Brain pericyte (primary cell): ENCODE data around the gene RCC2.
"Not testable (repeated sequence)": the region's sequence is repeated elsewhere in the genome, so short reads cannot be mapped to it uniquely, and the experiment has no call there.

ENCODE experiments used
- DNase-seq: peaks from one replicate; pipeline ENCODE4 v3.0.0-alpha.2; 2012; ENCODE audit warnings: low read depth, low spot score

Gene RCC2

GRCh38 chr1:17419626-17420328 lies 19.7 kb downstream of the RCC2 start:
- no peak for DNase-seq

GRCh38 chr1:17416389-17416788 lies 23.1 kb downstream of the RCC2 start:
- DNase-seq = no peak

DNA sequence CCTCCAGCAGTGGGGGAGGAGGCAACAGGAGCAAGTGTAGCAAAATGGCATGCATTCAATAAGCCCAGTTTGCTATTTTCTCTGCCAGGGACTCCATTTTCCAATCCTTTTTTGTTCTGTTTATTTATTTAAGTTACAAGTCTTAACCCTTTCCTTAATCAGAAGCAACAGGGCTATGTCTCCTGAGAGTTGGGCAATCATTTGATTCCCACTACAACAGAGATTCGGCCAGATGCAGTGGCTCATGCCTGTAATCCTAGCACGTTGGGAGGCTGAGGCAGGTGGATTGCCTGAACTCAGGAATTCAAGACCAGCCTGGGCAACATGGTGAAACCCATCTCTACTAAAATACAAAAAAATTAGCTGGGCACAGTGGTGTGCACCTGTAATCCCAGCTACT lies 25.5 kb downstream of the RCC2 start:
- no peak for DNase-seq

GRCh38 chr1:17412093-17412870 lies 27.2 kb downstream of the RCC2 start:
- DNase-seq = no peak

DNA sequence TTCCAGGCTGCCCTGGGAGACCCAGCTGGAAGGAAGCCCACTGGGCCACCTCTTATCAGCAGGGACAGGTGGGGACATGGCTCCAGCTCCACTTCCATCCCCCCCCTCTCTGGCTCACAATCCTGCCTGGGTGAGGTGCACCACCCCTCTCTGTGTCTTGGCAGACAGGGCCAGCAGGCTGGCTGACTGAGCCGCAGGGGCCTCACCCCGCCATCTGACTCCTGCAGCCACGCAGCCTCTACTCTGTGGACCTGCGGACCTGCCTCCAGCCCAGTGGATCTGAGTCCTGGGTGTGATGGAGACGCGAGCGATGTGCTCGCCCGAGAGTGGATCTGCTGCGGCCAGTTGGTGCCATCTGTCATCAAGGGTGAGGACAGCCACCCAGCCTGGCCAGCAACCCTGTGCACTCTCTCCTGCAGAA lies 30.1 kb downstream of the RCC2 start:
- DNase-seq = no peak

DNA sequence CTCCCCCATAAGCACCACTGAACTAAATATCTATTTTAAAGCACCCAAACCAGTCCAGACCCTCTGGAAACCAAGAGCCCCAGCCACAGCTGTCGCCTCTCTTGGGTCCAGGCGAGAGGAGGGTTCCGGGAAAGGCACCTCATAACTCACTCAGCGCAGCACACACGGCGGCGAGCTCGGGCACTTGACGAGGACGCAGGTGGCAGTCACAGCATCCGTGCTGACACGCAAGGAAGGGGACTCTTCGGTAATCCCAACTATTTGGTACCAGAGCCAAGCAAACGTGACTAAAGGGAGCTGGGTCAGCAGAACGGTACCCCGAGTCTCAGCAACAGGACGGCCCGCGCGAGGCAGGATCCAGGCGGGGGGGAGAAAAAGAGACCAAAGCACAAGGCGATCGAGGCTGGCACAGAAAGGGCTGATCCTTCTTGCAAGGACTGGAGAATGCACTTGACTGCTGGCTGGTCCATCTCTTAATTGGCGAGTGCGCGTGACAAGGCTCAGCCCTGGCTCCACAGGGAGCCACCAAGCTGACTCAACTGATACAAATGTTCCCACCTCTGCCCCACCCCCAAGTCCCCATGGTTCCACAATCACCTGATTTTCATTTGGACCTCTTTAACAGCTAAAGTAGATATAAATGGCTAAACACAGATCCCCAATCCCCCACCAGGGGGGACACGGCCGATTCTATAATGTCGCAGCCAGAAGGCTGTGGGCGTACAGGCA lies 31.5 kb downstream of the RCC2 start:
- DNase-seq = not testable (repeated sequence)

DNA sequence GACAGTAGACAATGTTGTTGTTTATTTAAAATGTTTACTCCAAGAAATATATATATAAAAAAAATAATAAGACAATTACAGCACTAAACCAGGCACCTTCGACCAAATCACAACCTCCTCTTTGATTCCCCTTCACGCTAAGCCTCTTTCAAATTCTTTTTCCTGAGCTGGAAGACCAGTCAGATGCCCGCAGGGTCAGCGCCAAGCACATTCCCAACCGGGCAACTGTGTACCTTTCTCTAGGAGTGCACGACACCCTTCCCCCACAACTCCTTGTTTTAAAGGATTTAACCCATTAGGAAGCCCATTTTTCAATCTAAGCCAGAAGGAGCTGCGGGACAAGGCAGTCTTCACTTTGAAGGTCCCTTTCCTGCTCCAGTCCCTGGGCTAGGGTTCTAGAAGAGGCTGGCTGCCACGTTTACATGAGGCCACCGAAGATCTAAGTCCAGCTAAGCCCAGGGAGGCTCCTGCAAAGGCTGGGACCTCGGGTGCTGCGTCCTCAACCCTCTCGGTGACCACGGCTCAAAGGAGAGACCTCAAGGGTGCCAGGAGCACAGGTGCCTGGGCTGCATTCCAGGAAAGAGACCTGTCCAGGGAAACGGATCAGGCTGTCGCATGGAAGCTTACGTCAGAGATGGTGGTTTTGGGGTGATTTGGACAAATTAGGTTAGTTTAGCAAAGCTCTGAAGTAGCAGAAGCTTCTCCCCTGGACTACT lies 32.6 kb downstream of the RCC2 start:
- DNase-seq = not testable (repeated sequence)

- DNase-seq = no peak
These were observed 33.3 kb downstream of the RCC2 start for GRCh38 chr1:17405898-17406759.

DNA sequence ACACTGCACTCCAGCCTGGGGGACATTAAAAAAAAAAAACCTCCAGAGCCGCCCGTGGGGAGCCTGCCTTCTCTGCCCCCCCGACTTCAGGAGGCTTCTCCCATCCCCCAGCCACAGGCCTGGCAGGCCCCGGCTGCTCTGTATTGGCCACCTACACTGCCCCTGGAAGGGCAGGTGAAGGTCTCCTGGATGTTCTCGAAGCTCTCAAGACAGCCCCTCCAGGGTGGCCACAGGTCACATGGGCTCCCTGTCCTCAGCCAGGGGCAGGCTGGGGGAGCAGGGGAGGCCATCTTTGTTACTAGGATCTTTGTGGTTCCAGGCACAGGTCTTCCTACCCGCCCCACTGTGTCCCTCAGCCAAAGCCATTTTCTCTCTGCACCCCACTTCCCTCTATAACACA lies 34.7 kb downstream of the RCC2 start:
- DNase-seq = no peak

DNA sequence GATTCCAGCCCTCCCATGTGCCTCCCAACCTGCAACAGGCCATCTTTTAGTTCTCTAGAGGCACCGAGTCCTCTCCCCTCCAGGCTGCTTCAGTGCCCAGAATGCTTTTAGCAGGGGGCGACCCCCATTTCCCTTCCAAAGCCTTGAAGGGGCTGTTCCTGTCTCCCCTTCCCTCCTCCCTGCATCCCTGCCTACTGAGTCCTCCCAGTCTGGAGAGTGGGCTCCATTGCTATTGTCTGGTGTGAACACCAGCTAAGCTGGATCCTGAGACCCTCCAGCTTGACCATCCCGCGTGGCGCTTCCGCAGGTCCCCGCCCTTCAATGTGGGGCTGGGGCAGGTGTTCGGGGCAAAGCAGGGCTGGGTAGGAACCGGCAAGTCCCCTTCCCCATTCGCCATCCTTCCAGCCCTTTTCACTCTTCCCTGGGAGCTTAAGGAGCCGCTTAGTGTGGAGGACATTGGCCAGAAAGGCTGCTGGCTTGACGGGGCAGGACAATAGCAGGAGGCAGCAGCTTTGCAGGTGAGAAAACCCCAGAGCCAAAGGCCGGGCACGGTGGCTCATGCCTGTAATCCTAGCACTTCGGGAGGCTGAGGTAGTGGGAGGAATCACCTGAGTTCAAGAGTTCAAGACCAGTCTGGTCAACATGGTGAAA lies 35.3 kb downstream of the RCC2 start:
- no peak for DNase-seq

GRCh38 chr1:17403081-17403480 lies 36.4 kb downstream of the RCC2 start:
- DNase-seq = no peak

DNA sequence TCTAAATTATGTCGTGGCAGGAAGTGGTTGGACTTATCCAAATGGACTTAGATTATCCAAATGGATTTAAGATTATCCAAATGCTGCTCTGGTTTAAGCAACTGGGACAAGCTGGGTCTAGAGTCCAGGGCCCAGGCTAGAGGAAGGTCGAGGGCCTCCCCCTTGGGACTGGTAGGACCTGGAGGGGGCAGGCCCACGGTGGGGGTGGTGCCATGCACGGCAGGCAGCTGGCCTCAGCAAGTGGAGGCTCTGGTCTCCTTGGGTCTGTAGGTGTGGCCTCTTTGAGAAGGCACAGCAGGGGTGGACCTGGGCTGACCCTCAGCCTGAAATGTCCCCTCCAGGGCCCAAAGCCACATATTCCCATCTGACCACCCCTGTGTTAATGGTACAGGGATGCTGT lies 37.6 kb downstream of the RCC2 start:
- DNase-seq = no peak

GRCh38 chr1:17400725-17401341 lies 38.6 kb downstream of the RCC2 start:
- DNase-seq = no peak

GRCh38 chr1:17397910-17398695 lies 41.4 kb downstream of the RCC2 start:
- no peak for DNase-seq

GRCh38 chr1:17393230-17393629 lies 46.2 kb downstream of the RCC2 start:
- DNase-seq = no peak

- no peak for DNase-seq
These were observed 47.2 kb downstream of the RCC2 start for GRCh38 chr1:17392199-17392740.

DNA sequence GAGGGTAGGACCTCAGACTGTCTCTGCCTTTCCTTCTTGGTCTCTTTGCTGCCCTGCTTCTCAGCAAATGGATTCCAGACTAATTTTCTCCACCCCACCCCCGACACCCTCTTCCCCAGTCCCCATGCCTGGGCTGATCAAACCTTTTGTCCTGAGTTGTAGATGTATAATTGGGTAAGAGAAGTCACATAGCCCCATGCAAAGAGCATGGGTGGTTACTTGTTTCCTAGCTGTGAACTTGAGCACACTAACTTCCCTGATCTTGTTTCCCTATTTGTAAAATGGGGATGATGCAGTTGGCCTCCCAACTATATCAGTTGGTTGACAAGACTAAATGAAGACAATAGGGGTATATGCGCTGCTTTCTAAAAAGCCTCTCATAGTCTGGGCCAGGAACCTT lies 58.3 kb downstream of the RCC2 start:
- no peak for DNase-seq

GRCh38 chr1:17377325-17377953 lies 62.0 kb downstream of the RCC2 start:
- DNase-seq = no peak
